SK-N-SH (cell line): ENCODE measurements around the gene NR2C2.

Experiments
- CHD2 ChIP-seq: fragments of 150-350 bp; IDR thresholded peaks from 2 replicates; pipeline ENCODE4 v1.6.1; 2018; ENCODE audit warnings: low read length; ENCODE audit not compliant: partially characterized antibody
- EP300 ChIP-seq, 2 experiments: IDR thresholded peaks; 2 replicates each; pipeline versions ENCODE4 v1.4.0 to v1.6.1; 2012; ENCODE audit warnings: borderline replicate concordance in 1 of 2, low read depth in 1 of 2, low read length in 1 of 2
- FOXJ3 ChIP-seq: sonication (generic); formaldehyde crosslinking; IDR thresholded peaks from 2 replicates; pipeline ENCODE4 v1.5.1; 2020; ENCODE audit warnings: mild to moderate bottlenecking, missing genetic modification reagents
- JUND ChIP-seq: IDR thresholded peaks from 2 replicates; pipeline ENCODE4 v1.4.0; 2012
- POLR2AphosphoS5 ChIP-seq: IDR thresholded peaks from 2 replicates; pipeline ENCODE4 v1.6.1; 2012; ENCODE audit warnings: low read depth, low read length
- SIN3A ChIP-seq: IDR thresholded peaks from 2 replicates; pipeline ENCODE4 v1.6.1; 2012; ENCODE audit warnings: low read depth, mild to moderate bottlenecking, low read length, moderate library complexity, borderline replicate concordance
- TCF12 ChIP-seq: IDR thresholded peaks from 2 replicates; pipeline ENCODE4 v1.4.0; 2012
- USF1 ChIP-seq: IDR thresholded peaks from 2 replicates; pipeline ENCODE4 v1.4.0; 2012; ENCODE audit warnings: low read depth, borderline replicate concordance
- YY1 ChIP-seq: IDR thresholded peaks from 2 replicates; pipeline ENCODE4 v1.4.0; 2012; ENCODE audit warnings: low read depth, mild to moderate bottlenecking
- ZBTB33 ChIP-seq: IDR thresholded peaks from 2 replicates; pipeline ENCODE4 v1.4.0; 2012; ENCODE audit warnings: low read depth, borderline replicate concordance
- TF ChIP-seq, protein P1 (sequence below): fragments of 200-600 bp; sonication (generic); IDR thresholded peaks from 2 replicates; pipeline ENCODE4 v1.6.1; 2017; ENCODE audit warnings: antibody characterized with exemption, mild to moderate bottlenecking, moderate library complexity
- TF ChIP-seq, protein P2 (sequence below): fragments of 150-350 bp; IDR thresholded peaks from 2 replicates; pipeline ENCODE4 v1.6.1; 2017; ENCODE audit warnings: antibody characterized with exemption, low read length, low read depth, borderline replicate concordance
- TF ChIP-seq, protein P3 (sequence below): IDR thresholded peaks from 2 replicates; pipeline ENCODE4 v1.6.1; 2012; ENCODE audit warnings: mild to moderate bottlenecking, low read depth, low read length, moderate library complexity
- TF ChIP-seq, protein P4 (sequence below): IDR thresholded peaks from 2 replicates; pipeline ENCODE4 v1.4.0; 2012; ENCODE audit warnings: low read depth

- no peak for TF ChIP-seq FOXJ3
- TF ChIP-seq, protein P1, sequence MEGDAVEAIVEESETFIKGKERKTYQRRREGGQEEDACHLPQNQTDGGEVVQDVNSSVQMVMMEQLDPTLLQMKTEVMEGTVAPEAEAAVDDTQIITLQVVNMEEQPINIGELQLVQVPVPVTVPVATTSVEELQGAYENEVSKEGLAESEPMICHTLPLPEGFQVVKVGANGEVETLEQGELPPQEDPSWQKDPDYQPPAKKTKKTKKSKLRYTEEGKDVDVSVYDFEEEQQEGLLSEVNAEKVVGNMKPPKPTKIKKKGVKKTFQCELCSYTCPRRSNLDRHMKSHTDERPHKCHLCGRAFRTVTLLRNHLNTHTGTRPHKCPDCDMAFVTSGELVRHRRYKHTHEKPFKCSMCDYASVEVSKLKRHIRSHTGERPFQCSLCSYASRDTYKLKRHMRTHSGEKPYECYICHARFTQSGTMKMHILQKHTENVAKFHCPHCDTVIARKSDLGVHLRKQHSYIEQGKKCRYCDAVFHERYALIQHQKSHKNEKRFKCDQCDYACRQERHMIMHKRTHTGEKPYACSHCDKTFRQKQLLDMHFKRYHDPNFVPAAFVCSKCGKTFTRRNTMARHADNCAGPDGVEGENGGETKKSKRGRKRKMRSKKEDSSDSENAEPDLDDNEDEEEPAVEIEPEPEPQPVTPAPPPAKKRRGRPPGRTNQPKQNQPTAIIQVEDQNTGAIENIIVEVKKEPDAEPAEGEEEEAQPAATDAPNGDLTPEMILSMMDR = no peak
- no peak for TF ChIP-seq POLR2AphosphoS5
- TF ChIP-seq CHD2 = no peak
- TF ChIP-seq, protein P2, sequence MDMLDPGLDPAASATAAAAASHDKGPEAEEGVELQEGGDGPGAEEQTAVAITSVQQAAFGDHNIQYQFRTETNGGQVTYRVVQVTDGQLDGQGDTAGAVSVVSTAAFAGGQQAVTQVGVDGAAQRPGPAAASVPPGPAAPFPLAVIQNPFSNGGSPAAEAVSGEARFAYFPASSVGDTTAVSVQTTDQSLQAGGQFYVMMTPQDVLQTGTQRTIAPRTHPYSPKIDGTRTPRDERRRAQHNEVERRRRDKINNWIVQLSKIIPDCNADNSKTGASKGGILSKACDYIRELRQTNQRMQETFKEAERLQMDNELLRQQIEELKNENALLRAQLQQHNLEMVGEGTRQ = no peak
- no peak for TF ChIP-seq JUND
- TF ChIP-seq, protein P3, sequence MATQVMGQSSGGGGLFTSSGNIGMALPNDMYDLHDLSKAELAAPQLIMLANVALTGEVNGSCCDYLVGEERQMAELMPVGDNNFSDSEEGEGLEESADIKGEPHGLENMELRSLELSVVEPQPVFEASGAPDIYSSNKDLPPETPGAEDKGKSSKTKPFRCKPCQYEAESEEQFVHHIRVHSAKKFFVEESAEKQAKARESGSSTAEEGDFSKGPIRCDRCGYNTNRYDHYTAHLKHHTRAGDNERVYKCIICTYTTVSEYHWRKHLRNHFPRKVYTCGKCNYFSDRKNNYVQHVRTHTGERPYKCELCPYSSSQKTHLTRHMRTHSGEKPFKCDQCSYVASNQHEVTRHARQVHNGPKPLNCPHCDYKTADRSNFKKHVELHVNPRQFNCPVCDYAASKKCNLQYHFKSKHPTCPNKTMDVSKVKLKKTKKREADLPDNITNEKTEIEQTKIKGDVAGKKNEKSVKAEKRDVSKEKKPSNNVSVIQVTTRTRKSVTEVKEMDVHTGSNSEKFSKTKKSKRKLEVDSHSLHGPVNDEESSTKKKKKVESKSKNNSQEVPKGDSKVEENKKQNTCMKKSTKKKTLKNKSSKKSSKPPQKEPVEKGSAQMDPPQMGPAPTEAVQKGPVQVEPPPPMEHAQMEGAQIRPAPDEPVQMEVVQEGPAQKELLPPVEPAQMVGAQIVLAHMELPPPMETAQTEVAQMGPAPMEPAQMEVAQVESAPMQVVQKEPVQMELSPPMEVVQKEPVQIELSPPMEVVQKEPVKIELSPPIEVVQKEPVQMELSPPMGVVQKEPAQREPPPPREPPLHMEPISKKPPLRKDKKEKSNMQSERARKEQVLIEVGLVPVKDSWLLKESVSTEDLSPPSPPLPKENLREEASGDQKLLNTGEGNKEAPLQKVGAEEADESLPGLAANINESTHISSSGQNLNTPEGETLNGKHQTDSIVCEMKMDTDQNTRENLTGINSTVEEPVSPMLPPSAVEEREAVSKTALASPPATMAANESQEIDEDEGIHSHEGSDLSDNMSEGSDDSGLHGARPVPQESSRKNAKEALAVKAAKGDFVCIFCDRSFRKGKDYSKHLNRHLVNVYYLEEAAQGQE = no peak
- no peak for TF ChIP-seq USF1
- TF ChIP-seq SIN3A = no peak
- TF ChIP-seq YY1 = no peak
- TF ChIP-seq, protein P4, sequence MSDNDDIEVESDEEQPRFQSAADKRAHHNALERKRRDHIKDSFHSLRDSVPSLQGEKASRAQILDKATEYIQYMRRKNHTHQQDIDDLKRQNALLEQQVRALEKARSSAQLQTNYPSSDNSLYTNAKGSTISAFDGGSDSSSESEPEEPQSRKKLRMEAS = no peak
- no peak for TF ChIP-seq TCF12
- no peak for TF ChIP-seq ZBTB33
- no peak for TF ChIP-seq EP300 (IDR thresholded peaks at IDR 0.05; ENCODE audit: borderline replicate concordance in 1 of 2, low read depth in 1 of 2, low read length in 1 of 2)
These were observed 85.3 kb downstream of the NR2C2 start for GRCh38 chr3:15032650-15033049.
